ENCODE results near the gene PCSK1. TPM values are rescaled to one million over a fixed set of nuclear protein-coding genes. Genes with fewer than 3 reads are reported as not detected.
A peak's percentile ranks its signal among the peaks of the same experiment; 100 is the strongest.

PCSK1 gene
- total and polyA plus RNA-seq, 9 donors: 0.04 to 0.58 (median 0.08) TPM; not detected in 3

GRCh38 chr5:96459313-96460121, 26.5 kb upstream of the PCSK1 start:
- H3K4me1 ChIP-seq (ENCODE audit: control insufficient read depth, insufficient read depth, low read length): no peaks in the 10 kb centered on the region
- no peaks in the 10 kb centered on the region for H3K36me3 ChIP-seq (ENCODE audit: control insufficient read depth, insufficient read depth, low read length)
- H3K27me3 ChIP-seq (ENCODE audit: control insufficient read depth, insufficient read depth, low read length): no peaks in the 10 kb centered on the region
- WGBS (ENCODE audit: insufficient coverage): 61% methylated on average over 4 of the region's 6 CpGs
- H3K9me3 ChIP-seq (replicated peaks; ENCODE audit: control insufficient read depth, low read depth, low read length): no peaks in the 10 kb centered on the region
- H3K4me3 ChIP-seq (ENCODE audit: low read length): no peak overlapping the region
- H3K27ac ChIP-seq (ENCODE audit: low read length): no peak overlapping the region
- DNase-seq: no peak

GRCh38 chr5:96458176-96458575, 25.1 kb upstream of the PCSK1 start:
- Histone ChIP-seq H3K4me3 (ENCODE audit: low read length) (no peak overlapping the region), H3K27ac (ENCODE audit: low read length) (no peak overlapping the region), H3K9me3 (replicated peaks; ENCODE audit: control insufficient read depth, low read depth, low read length) (no peaks in the 10 kb centered on the region), H3K36me3 (ENCODE audit: control insufficient read depth, insufficient read depth, low read length) (no peaks in the 10 kb centered on the region), H3K27me3 (ENCODE audit: control insufficient read depth, insufficient read depth, low read length) (no peaks in the 10 kb centered on the region), H3K4me1 (ENCODE audit: control insufficient read depth, insufficient read depth, low read length) (no peaks in the 10 kb centered on the region)
- DNase-seq: no peak
- no CpG with 5 or more reads among the region's 2 CpGs for WGBS (ENCODE audit: insufficient coverage)

- no peaks in the 10 kb centered on the region for H3K4me1 ChIP-seq (ENCODE audit: control insufficient read depth, insufficient read depth, low read length)
- DNase-seq: no peak
- H3K36me3 ChIP-seq (ENCODE audit: control insufficient read depth, insufficient read depth, low read length): no peaks in the 10 kb centered on the region
- no peak overlapping the region for H3K27ac ChIP-seq (ENCODE audit: low read length)
- no peaks in the 10 kb centered on the region for H3K27me3 ChIP-seq (ENCODE audit: control insufficient read depth, insufficient read depth, low read length)
- H3K4me3 ChIP-seq (ENCODE audit: low read length): no peak overlapping the region
- H3K9me3 ChIP-seq (replicated peaks; ENCODE audit: control insufficient read depth, low read depth, low read length): no peaks in the 10 kb centered on the region
- WGBS (ENCODE audit: insufficient coverage): 80% methylated on average over 2 of the region's 4 CpGs
Measured at GRCh38 chr5:96455789-96456188, 22.7 kb upstream of the PCSK1 start.

- no CpG with 5 or more reads among the region's 3 CpGs for WGBS (ENCODE audit: insufficient coverage)
- Histone ChIP-seq H3K4me3 (ENCODE audit: low read length) (no peak overlapping the region), H3K27ac (ENCODE audit: low read length) (no peak overlapping the region), H3K36me3 (ENCODE audit: control insufficient read depth, insufficient read depth, low read length) (no peaks in the 10 kb centered on the region), H3K27me3 (ENCODE audit: control insufficient read depth, insufficient read depth, low read length) (no peaks in the 10 kb centered on the region), H3K4me1 (ENCODE audit: control insufficient read depth, insufficient read depth, low read length) (no peaks in the 10 kb centered on the region), H3K9me3 (replicated peaks; ENCODE audit: control insufficient read depth, low read depth, low read length) (no peaks in the 10 kb centered on the region)
- DNase-seq: no peak
Measured at GRCh38 chr5:96453394-96453793, 20.3 kb upstream of the PCSK1 start.

GRCh38 chr5:96447949-96448348, 14.9 kb upstream of the PCSK1 start:
- Histone ChIP-seq H3K9me3 (replicated peaks; ENCODE audit: control insufficient read depth, low read depth, low read length) (no peaks in the 10 kb centered on the region), H3K27ac (ENCODE audit: low read length) (no peak overlapping the region), H3K27me3 (ENCODE audit: control insufficient read depth, insufficient read depth, low read length) (no peaks in the 10 kb centered on the region), H3K4me3 (ENCODE audit: low read length) (no peak overlapping the region), H3K4me1 (ENCODE audit: control insufficient read depth, insufficient read depth, low read length) (no peaks in the 10 kb centered on the region), H3K36me3 (ENCODE audit: control insufficient read depth, insufficient read depth, low read length) (no peaks in the 10 kb centered on the region)
- DNase-seq: no peak
- WGBS (ENCODE audit: insufficient coverage): no CpG with 5 or more reads among the region's 1 CpG

GRCh38 chr5:96440185-96440538, 7.1 kb upstream of the PCSK1 start:
- Histone ChIP-seq H3K4me3 (ENCODE audit: low read length) (no peak overlapping the region), H3K36me3 (ENCODE audit: control insufficient read depth, insufficient read depth, low read length) (no peaks in the 10 kb centered on the region), H3K27ac (ENCODE audit: low read length) (no peak overlapping the region), H3K9me3 (replicated peaks; ENCODE audit: control insufficient read depth, low read depth, low read length) (no peaks in the 10 kb centered on the region), H3K27me3 (ENCODE audit: control insufficient read depth, insufficient read depth, low read length) (no peaks in the 10 kb centered on the region), H3K4me1 (ENCODE audit: control insufficient read depth, insufficient read depth, low read length) (no peaks in the 10 kb centered on the region)
- WGBS (ENCODE audit: insufficient coverage): 84% methylated on average over 2 of the region's 2 CpGs
- no peak for DNase-seq

GRCh38 chr5:96439477-96440184, 6.6 kb upstream of the PCSK1 start:
- 17% methylated on average over 1 of the region's 3 CpGs for WGBS (ENCODE audit: insufficient coverage)
- Histone ChIP-seq H3K27me3 (ENCODE audit: control insufficient read depth, insufficient read depth, low read length) (no peaks in the 10 kb centered on the region), H3K27ac (ENCODE audit: low read length) (no peak overlapping the region), H3K4me3 (ENCODE audit: low read length) (no peak overlapping the region), H3K36me3 (ENCODE audit: control insufficient read depth, insufficient read depth, low read length) (no peaks in the 10 kb centered on the region), H3K4me1 (ENCODE audit: control insufficient read depth, insufficient read depth, low read length) (no peaks in the 10 kb centered on the region), H3K9me3 (replicated peaks; ENCODE audit: control insufficient read depth, low read depth, low read length) (no peaks in the 10 kb centered on the region)
- no peak for DNase-seq

GRCh38 chr5:96434201-96434645, 1.2 kb upstream of the PCSK1 start:
- Histone ChIP-seq H3K27ac (ENCODE audit: low read length) (no peak overlapping the region), H3K27me3 (ENCODE audit: control insufficient read depth, insufficient read depth, low read length) (peaks cover 29% of the 10 kb centered on the region), H3K36me3 (ENCODE audit: control insufficient read depth, insufficient read depth, low read length) (no peaks in the 10 kb centered on the region), H3K4me1 (ENCODE audit: control insufficient read depth, insufficient read depth, low read length) (peaks cover 3% of the 10 kb centered on the region), H3K9me3 (replicated peaks; ENCODE audit: control insufficient read depth, low read depth, low read length) (no peaks in the 10 kb centered on the region), H3K4me3 (ENCODE audit: low read length) (no peak overlapping the region)
- peak; percentile 73 for DNase-seq
- WGBS (ENCODE audit: insufficient coverage): 0% methylated on average over 6 of the region's 11 CpGs

GRCh38 chr5:96432216-96433065, 607 bp downstream of the PCSK1 start:
- peaks cover 3% of the 10 kb centered on the region for H3K4me1 ChIP-seq (ENCODE audit: control insufficient read depth, insufficient read depth, low read length)
- no peaks in the 10 kb centered on the region for H3K36me3 ChIP-seq (ENCODE audit: control insufficient read depth, insufficient read depth, low read length)
- peak; percentile 12 for DNase-seq
- no peak overlapping the region for H3K27ac ChIP-seq (ENCODE audit: low read length)
- no peak overlapping the region for H3K4me3 ChIP-seq (ENCODE audit: low read length)
- peaks cover 29% of the 10 kb centered on the region for H3K27me3 ChIP-seq (ENCODE audit: control insufficient read depth, insufficient read depth, low read length)
- no peaks in the 10 kb centered on the region for H3K9me3 ChIP-seq (replicated peaks; ENCODE audit: control insufficient read depth, low read depth, low read length)
- WGBS (ENCODE audit: insufficient coverage): under 1% methylated on average over 35 of the region's 41 CpGs

Data from muscle of leg (tissue), 11 donors.